Activated T-cell treated with anti-CD3 and anti-CD28 coated beads, Interleukin-2, amount 50 U/mL, for 72 hours (primary cell): Measurements from ENCODE around the gene ARHGEF1. TPM values are rescaled to one million over a fixed set of nuclear protein-coding genes. Genes with fewer than 3 reads are reported as not detected.

Experiments
- ATAC-seq, 2 donors: fragments of 150-1000 bp; cut with Tn5 transposase; replicated peaks in 1 of 2; 2 replicates each; pipeline ENCODE4 v1.10.0; 2021; ENCODE audit warnings: moderate library complexity in 2 of 2, mild to moderate bottlenecking in 1 of 2
- DNase-seq, 2 donors: peaks; one replicate each; pipeline ENCODE4 v3.0.0; 2021 to 2022; ENCODE audit warnings: mixed read lengths in 1 of 2
- H3K27ac Mint-ChIP-seq: one replicate; pipeline ENCODE4 v1.8.0; 2022; ENCODE audit warnings: mild to moderate bottlenecking, moderate library complexity, mixed read lengths
- H3K27me3 Mint-ChIP-seq: one replicate; pipeline ENCODE4 v1.8.0; 2022; ENCODE audit warnings: low read depth, mixed read lengths
- H3K36me3 Mint-ChIP-seq, 2 donors: one replicate each; pipeline ENCODE4 v1.8.0; 2022; ENCODE audit warnings: mixed read lengths in 2 of 2, mild to moderate bottlenecking in 1 of 2; ENCODE audit not compliant: insufficient read depth in 2 of 2
- H3K4me1 Mint-ChIP-seq: one replicate; pipeline ENCODE4 v1.8.0; 2022; ENCODE audit warnings: low read depth, mixed read lengths
- H3K4me3 Mint-ChIP-seq, 2 donors: one replicate each; pipeline ENCODE4 v1.8.0; 2022; ENCODE audit warnings: mild to moderate bottlenecking in 2 of 2, mixed read lengths in 2 of 2, moderate library complexity in 2 of 2
- H3K9me3 Mint-ChIP-seq, 2 donors: one replicate each; pipeline ENCODE4 v1.8.0; 2022; ENCODE audit warnings: mixed read lengths in 2 of 2
- total RNA-seq, 2 donors: library from RNA; stranded (reverse); gene quantifications; one replicate each; pipeline ENCODE4 v1.2.3, GENCODE V29; 2022

ARHGEF1 gene, protein sequence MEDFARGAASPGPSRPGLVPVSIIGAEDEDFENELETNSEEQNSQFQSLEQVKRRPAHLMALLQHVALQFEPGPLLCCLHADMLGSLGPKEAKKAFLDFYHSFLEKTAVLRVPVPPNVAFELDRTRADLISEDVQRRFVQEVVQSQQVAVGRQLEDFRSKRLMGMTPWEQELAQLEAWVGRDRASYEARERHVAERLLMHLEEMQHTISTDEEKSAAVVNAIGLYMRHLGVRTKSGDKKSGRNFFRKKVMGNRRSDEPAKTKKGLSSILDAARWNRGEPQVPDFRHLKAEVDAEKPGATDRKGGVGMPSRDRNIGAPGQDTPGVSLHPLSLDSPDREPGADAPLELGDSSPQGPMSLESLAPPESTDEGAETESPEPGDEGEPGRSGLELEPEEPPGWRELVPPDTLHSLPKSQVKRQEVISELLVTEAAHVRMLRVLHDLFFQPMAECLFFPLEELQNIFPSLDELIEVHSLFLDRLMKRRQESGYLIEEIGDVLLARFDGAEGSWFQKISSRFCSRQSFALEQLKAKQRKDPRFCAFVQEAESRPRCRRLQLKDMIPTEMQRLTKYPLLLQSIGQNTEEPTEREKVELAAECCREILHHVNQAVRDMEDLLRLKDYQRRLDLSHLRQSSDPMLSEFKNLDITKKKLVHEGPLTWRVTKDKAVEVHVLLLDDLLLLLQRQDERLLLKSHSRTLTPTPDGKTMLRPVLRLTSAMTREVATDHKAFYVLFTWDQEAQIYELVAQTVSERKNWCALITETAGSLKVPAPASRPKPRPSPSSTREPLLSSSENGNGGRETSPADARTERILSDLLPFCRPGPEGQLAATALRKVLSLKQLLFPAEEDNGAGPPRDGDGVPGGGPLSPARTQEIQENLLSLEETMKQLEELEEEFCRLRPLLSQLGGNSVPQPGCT
- 100 to 1,000 TPM; 371 to 446 TPM for total RNA-seq

DNA sequence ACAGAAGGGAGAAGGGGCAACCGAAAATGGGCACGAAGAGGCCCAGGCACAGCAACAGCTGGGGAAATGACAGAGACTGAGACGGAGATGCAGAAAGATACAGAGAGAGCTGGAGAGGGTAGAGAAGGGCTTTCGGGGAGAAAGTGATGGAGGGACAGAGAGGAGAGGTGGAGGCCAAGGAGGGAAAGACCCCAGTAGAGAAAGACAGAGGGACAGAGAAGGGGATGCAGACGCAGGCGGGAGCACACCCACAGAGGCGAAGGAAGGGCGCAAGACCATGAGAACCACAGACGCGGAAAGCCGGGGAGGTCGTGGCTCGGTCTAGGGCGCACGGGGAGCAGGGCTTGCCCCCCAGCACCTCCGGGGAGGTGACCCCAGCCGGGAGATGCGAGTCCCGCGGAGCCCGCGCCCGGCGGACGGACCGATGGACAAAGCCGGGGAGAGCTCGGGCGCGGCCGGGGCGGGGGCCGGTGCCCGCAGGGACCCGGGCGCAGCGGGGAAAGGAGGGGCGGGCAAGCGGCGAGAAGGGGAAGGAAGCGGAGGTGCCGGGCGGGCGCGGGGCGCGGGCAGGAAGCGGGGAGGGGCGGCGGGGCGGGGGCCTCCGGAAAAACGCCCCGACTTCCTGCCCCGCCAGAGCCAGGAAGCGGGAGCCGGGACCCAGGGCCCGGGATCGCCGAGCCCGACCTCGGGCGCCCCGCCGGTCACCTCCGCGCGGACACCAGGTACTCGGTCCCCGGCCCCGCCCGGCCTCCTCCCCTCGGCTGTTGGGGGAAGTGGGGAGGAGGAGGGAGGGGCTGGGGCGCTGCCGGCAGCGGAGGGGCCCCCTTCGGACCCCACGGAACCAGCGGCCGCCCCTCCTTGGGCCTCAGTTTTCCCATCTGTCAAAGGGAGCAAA is at the start of gene ARHGEF1:
Gene ARHGEF1, plus strand, starts transcription at position 617 of the 895 bp plus-strand sequence. CDS start 4,899 bp downstream, outside the sequence.
- no peaks in the 10 kb centered on the region for H3K27me3 Mint-ChIP-seq
- peaks cover 50% of the 10 kb centered on the region for H3K4me1 Mint-ChIP-seq
- DNase-seq, result peak; percentile 72 to 76
- H3K9me3 Mint-ChIP-seq, result no peaks in the 10 kb centered on the region
- peak within 1 kb of the TSS; percentile 91 to 95 for H3K4me3 Mint-ChIP-seq
- ATAC-seq, result peak in 1 of 2 donors; percentile 4
- peaks cover 6 to 17% of the 10 kb centered on the region in 2 donors for H3K36me3 Mint-ChIP-seq
- H3K27ac Mint-ChIP-seq, result peak within 1 kb of the TSS; percentile 95

DNA sequence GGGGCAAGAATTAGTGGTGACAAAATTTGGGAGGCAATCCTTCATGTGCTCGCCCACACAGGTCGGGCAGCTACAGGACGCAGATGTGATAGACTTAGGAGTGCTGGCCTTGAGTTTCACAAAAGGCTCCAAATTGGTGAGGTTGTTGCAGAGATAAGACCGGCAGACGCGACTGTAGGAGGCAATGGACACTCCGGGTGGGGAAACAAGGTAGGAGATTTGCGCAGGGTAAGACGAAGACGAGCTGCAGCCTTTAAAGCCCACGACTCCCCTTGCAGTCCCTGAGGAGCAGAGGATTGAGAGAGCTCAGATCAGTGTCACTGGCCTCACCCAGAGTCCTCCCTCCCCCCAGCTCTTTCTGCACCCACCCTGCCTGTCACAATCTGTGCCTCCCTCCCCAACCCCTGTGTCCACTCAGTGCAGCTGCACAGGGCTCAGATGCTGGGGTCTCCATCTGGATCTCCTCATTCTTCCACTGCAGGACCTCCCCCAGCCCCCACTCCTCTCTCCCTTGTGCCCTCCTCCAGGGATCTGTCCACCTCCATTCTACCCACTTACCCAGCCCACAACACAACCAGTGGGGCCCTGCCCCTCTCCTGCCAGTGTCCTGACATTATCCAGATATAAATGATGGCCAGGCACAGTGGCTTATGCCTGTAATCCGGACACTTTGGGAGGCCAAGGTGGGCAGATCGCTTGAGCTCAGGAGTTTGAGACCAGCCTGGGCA is 44.8 kb upstream of the ARHGEF1 start:
- DNase-seq (no peak), ATAC-seq (no peak)
- H3K27me3 Mint-ChIP-seq, result peaks cover 29% of the 10 kb centered on the region
- H3K36me3 Mint-ChIP-seq, result no peaks in the 10 kb centered on the region
- H3K9me3 Mint-ChIP-seq, result no peaks in the 10 kb centered on the region
- H3K4me1 Mint-ChIP-seq, result no peaks in the 10 kb centered on the region
- no peak overlapping the region for H3K4me3 Mint-ChIP-seq
- H3K27ac Mint-ChIP-seq, result no peak overlapping the region

DNA sequence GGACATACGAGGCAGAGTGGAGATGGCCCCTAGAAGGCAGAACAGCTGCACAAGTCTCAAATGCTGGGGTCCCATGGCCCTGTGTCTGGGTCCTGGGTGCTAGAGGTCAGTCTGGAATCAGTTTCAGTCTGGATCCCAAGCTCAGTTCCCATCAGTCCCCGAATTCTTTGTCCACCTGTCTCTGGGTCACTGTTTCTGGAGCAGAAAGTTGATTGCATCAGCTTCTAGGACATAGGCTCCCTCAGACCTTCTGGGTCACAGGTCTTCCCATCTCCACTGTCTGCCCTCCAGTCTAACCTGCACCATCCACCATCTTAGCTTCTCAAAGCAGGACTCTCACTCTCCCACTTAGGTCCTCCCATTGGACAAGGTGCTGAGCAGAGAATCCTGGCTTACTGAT is 43.8 kb upstream of the ARHGEF1 start:
- Mint-ChIP-seq H3K4me3 (no peak overlapping the region), H3K4me1 (no peaks in the 10 kb centered on the region), H3K27me3 (peaks cover 26% of the 10 kb centered on the region), H3K27ac (no peak overlapping the region), H3K36me3 (no peaks in the 10 kb centered on the region), H3K9me3 (no peaks in the 10 kb centered on the region)
- DNase-seq (no peak), ATAC-seq (no peak)

DNA sequence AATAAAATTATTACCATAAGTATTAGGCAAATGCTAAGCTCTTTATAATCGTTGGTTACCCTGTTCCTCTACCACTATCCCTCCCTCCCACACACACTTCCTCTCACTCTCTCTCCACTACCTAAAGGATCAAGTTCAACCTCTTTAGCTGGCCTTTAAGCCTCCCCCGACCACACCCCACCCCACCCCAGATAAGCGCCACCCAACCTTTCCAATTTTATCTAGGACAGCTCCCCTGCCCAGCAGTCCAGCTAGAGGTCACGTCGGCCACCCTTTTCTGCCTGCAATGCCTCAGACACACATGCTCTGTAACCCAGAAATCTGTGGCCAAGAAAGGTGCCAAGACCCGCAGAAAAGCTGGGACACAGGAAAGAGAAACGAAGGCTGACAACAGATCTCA is 39.6 kb upstream of the ARHGEF1 start:
- H3K9me3 Mint-ChIP-seq, result no peaks in the 10 kb centered on the region
- H3K36me3 Mint-ChIP-seq, result no peaks in the 10 kb centered on the region
- ATAC-seq, result no peak
- DNase-seq, result no peak
- peaks cover under 1% of the 10 kb centered on the region for H3K27me3 Mint-ChIP-seq
- no peak overlapping the region for H3K27ac Mint-ChIP-seq
- no peaks in the 10 kb centered on the region for H3K4me1 Mint-ChIP-seq
- no peak overlapping the region for H3K4me3 Mint-ChIP-seq

DNA sequence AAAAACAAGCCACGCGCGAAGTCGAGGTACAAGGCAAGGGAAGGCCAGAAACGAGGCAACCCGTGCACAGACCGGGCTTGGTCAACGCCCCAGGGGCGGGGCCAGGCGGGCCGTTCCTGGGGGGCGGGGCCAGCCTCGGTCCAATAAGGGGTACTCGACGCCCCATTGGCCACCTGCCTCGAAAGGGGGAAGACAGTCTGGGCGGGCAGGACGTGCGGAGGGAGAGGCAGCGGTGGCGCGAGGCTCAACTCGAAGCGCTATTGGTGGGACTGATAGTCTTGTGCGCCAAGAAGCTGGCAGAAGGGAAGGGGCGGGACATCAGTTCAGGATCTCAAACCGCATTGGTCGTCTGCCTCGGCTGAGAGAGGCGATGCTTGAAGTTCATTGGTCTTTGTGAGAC is 38.4 kb upstream of the ARHGEF1 start, which contains the start of gene LYPD4:
Gene LYPD4, minus strand, starts transcription at position 83 of the 400 bp plus-strand sequence. CDS start 5,398 bp downstream, outside the sequence.
- Mint-ChIP-seq H3K9me3 (no peaks in the 10 kb centered on the region), H3K4me1 (no peaks in the 10 kb centered on the region), H3K36me3 (no peaks in the 10 kb centered on the region), H3K27ac (no peak within 1 kb of the TSS), H3K27me3 (no peaks in the 10 kb centered on the region), H3K4me3 (no peak within 1 kb of the TSS)
- ATAC-seq, result no peak
- DNase-seq, result no peak

DNA sequence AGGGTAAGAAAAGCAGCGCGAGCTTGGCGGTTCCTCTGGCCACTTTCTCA is 38.2 kb upstream of the ARHGEF1 start, which contains the start of gene DMRTC2:
Gene DMRTC2, plus strand, starts transcription at position 42 of the 50 bp plus-strand sequence. CDS start 2,387 bp downstream, outside the sequence.
- no peaks in the 10 kb centered on the region for H3K27me3 Mint-ChIP-seq
- H3K36me3 Mint-ChIP-seq, result no peaks in the 10 kb centered on the region
- ATAC-seq, result no peak
- no peak within 1 kb of the TSS for H3K4me3 Mint-ChIP-seq
- no peak within 1 kb of the TSS for H3K27ac Mint-ChIP-seq
- H3K4me1 Mint-ChIP-seq, result no peaks in the 10 kb centered on the region
- no peak for DNase-seq
- no peaks in the 10 kb centered on the region for H3K9me3 Mint-ChIP-seq

DNA sequence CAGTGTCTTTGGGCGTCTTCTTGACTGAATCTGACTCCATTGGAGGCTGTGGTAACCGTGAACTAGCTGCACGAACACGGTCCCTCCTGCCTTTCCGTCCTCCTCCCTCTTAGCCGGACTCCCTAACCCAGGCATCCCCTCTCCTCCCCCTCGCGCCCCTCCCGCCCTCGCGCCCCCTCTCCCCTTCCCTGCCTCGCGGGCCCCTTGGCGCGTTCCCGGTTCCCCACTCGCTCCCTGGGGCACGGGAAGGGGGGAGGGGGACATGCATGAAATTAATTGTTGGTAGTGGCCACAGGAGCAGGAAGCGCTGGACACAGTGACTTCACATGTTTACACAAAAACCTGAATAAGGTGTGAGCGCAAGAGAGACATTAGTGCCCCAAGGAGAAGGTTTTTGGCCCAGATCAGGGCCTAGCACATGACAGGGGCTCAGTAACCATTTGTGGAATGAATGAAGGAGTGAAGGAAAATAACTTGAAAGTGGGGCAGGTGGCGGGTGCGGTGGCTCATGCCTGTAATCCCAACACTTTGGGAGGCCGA is 37.9 kb upstream of the ARHGEF1 start:
- H3K9me3 Mint-ChIP-seq, result no peaks in the 10 kb centered on the region
- H3K27me3 Mint-ChIP-seq, result no peaks in the 10 kb centered on the region
- ATAC-seq (no peak), DNase-seq (no peak)
- H3K36me3 Mint-ChIP-seq, result no peaks in the 10 kb centered on the region
- no peak overlapping the region for H3K4me3 Mint-ChIP-seq
- H3K4me1 Mint-ChIP-seq, result no peaks in the 10 kb centered on the region
- no peak overlapping the region for H3K27ac Mint-ChIP-seq

DNA sequence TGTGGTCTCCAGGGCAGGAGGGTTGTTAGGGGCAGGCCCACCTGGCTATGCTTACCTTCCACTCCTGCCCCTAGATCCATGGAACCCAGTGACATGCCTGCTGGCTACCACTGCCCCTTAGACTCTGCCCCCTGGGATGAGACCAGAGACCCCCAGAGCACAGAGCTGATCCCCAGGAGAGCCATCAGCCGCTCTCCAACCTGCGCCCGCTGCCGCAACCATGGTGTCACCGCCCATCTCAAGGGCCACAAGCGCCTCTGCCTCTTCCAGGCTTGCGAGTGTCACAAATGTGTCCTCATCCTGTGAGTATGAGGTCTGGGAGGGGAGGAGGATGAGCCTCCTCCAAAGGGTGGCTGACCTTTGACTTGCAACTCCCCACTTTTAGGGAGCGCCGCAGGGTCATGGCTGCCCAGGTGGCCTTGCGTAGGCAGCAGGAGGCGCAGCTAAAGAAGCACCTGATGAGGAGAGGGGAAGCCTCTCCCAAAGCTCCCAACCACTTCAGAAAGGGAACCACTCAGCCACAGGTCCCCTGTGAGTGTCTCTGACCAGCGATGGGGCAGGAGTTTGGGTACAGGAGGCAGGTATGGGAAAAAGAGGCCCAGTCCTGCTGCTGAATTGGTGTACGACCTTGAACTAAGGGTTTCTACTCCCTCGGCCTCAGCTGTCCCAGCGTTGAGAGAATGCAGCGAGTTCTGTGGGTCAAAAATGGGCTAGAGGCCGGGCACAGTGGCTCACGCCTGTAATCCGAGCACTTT is 35.5 kb upstream of the ARHGEF1 start:
- Mint-ChIP-seq H3K27ac (no peak overlapping the region), H3K4me3 (no peak overlapping the region), H3K4me1 (no peaks in the 10 kb centered on the region), H3K9me3 (no peaks in the 10 kb centered on the region), H3K27me3 (peaks cover 7% of the 10 kb centered on the region), H3K36me3 (no peaks in the 10 kb centered on the region)
- DNase-seq (no peak), ATAC-seq (no peak)

DNA sequence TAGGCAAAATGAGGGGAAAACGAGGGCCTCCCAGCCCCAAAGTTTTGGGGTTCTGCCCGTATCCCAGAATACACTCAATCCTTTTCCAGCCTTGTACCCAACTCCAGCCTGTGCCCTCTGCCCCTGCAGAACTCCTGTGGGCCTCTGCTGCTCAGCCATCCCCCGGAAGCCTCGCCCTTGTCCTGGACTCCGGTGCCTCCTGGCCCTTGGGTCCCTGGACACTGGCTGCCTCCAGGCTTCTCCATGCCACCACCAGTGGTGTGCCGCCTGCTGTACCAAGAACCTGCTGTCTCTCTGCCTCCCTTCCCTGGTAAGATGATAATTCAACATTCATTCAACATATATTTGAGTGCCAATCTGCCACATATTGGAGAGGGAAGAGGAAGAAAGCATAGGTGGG is 34.3 kb upstream of the ARHGEF1 start:
- DNase-seq, result no peak
- H3K9me3 Mint-ChIP-seq, result no peaks in the 10 kb centered on the region
- no peak overlapping the region for H3K27ac Mint-ChIP-seq

DNA sequence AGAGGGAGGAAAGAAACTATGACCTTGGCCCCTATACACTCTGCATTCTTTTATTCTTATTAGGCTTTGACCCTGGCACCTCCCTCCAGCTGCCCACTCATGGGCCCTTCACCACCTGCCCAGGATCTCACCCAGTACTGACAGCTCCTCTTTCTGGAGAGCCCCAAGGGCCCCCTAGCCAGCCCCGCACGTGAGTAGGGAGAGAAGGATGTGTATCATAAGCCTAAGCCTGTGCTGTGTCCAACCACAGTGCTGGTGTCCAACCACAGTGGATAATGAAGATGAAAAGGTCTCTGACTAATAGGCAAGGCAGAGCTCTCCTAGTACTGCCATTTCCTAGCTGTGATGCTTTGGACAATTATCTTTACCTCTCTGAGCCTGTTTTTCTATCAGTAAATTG is 33.9 kb upstream of the ARHGEF1 start:
- H3K4me3 Mint-ChIP-seq, result no peak overlapping the region
- ATAC-seq, result no peak
- H3K27me3 Mint-ChIP-seq, result peaks cover 7% of the 10 kb centered on the region
- no peak for DNase-seq
- H3K9me3 Mint-ChIP-seq, result no peaks in the 10 kb centered on the region
- no peak overlapping the region for H3K27ac Mint-ChIP-seq
- no peaks in the 10 kb centered on the region for H3K36me3 Mint-ChIP-seq
- no peaks in the 10 kb centered on the region for H3K4me1 Mint-ChIP-seq

More for the DNA sequence above, 34.3 kb upstream of the ARHGEF1 start:
- peaks cover 7% of the 10 kb centered on the region for H3K27me3 Mint-ChIP-seq
- H3K36me3 Mint-ChIP-seq, result no peaks in the 10 kb centered on the region
- no peak overlapping the region for H3K4me3 Mint-ChIP-seq
- no peaks in the 10 kb centered on the region for H3K4me1 Mint-ChIP-seq
- no peak for ATAC-seq

DNA sequence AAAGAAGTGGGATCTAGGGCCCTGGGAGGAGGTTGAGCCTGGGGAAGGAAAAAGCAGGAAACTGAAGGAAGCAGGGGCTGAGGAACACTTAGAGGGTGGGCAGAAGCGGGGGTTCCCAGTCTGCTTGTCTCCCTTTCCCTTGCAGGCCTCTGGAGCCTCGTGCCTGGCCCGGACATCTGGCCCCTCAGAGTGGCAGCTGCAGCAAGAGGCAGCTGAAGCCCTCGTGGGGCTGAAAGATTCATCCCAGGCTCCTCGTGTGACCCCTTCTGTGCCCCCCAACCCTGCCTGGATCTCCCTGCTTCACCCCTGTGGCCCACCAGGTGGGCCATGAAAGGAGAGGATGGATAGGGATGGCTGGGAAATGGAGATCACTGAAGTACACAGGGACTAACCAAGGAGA is 32.6 kb upstream of the ARHGEF1 start:
- H3K36me3 Mint-ChIP-seq, result no peaks in the 10 kb centered on the region
- no peak overlapping the region for H3K4me3 Mint-ChIP-seq
- no peak for DNase-seq
- H3K4me1 Mint-ChIP-seq, result no peaks in the 10 kb centered on the region
- no peak overlapping the region for H3K27ac Mint-ChIP-seq
- no peaks in the 10 kb centered on the region for H3K9me3 Mint-ChIP-seq
- no peak for ATAC-seq
- peaks cover 12% of the 10 kb centered on the region for H3K27me3 Mint-ChIP-seq

DNA sequence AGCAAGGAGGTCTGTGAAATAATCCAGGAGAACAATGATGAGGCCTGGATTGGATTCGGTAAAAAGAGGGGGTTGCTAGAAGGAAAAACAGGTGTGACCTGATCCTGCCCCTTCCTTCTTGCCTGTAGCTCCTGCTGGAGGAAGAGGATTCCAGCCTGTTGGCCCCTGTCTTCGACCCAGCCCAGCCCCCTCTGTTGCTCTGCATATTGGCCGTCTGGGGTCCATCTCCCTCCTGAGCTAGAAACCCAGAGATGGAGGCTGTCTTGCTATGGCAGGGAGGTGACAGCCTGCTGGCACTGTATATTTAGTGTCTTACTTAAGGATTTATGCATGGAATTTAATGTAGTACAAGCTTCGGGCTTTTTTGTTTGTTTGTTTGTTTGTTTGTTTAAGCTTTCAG is 31.5 kb upstream of the ARHGEF1 start:
- Mint-ChIP-seq H3K27ac (no peak overlapping the region), H3K9me3 (no peaks in the 10 kb centered on the region)
- no peak for DNase-seq

More for the DNA sequence above, 31.5 kb upstream of the ARHGEF1 start:
- H3K27me3 Mint-ChIP-seq, result peaks cover 12% of the 10 kb centered on the region
- H3K4me1 Mint-ChIP-seq, result no peaks in the 10 kb centered on the region
- no peak overlapping the region for H3K4me3 Mint-ChIP-seq
- no peak for ATAC-seq
- no peaks in the 10 kb centered on the region for H3K36me3 Mint-ChIP-seq
